HepG2 (cell line): ENCODE measurements around the gene ATG2A.

ENCODE experiments used
- ATM ChIP-seq: fragments of 450-650 bp; IDR thresholded peaks from 2 replicates; pipeline ENCODE4 v1.7.1; 2017; ENCODE audit warnings: mild to moderate bottlenecking, borderline replicate concordance
- BHLHE40 ChIP-seq: IDR thresholded peaks from 2 replicates; pipeline ENCODE4 v1.6.1; 2011; ENCODE audit warnings: low read length, improper control_type of control experiment
- FOXK1 ChIP-seq: sonication (generic); formaldehyde crosslinking; IDR thresholded peaks from 2 replicates; pipeline ENCODE4 v1.4.0; 2020; ENCODE audit warnings: low read depth, missing genetic modification reagents, borderline replicate concordance
- HNRNPK ChIP-seq: fragments of 200-400 bp; formaldehyde crosslinking; IDR thresholded peaks from 2 replicates; pipeline ENCODE4 v1.6.1; 2018; ENCODE audit warnings: low read length, low read depth, moderate library complexity, mild to moderate bottlenecking; ENCODE audit not compliant: poor library complexity, severe bottlenecking
- MYC ChIP-seq: sonication (generic); formaldehyde crosslinking; IDR thresholded peaks from 2 replicates; pipeline ENCODE4 v1.9.0; 2021; ENCODE audit warnings: missing genetic modification reagents, borderline replicate concordance
- PLRG1 ChIP-seq: fragments of 450-650 bp; conservative IDR thresholded peaks from 2 replicates; pipeline ENCODE4 v1.6.1; 2016
- POLR2A ChIP-seq, 2 experiments: IDR thresholded peaks; 2 replicates each; pipeline ENCODE4 v1.6.1; 2011; ENCODE audit warnings: low read depth in 2 of 2, low read length in 2 of 2, mild to moderate bottlenecking in 1 of 2, moderate library complexity in 1 of 2; ENCODE audit not compliant: insufficient read depth in 1 of 2
- RXRA ChIP-seq: sonication (generic); formaldehyde crosslinking; IDR thresholded peaks from 2 replicates; pipeline ENCODE4 v1.5.1; 2020; ENCODE audit warnings: missing genetic modification reagents
- SIN3A ChIP-seq: IDR thresholded peaks from 2 replicates; pipeline ENCODE4 v1.6.1; 2011; ENCODE audit warnings: low read depth, mild to moderate bottlenecking, control low read depth, low read length, borderline replicate concordance
- TBP ChIP-seq: sonication (generic); formaldehyde crosslinking; IDR thresholded peaks from 2 replicates; pipeline ENCODE4 v1.5.0; 2020; ENCODE audit warnings: missing genetic modification reagents
- YY1 ChIP-seq: IDR thresholded peaks from 2 replicates; pipeline ENCODE4 v1.6.1; 2011; ENCODE audit warnings: low read length, low read depth, moderate library complexity, mild to moderate bottlenecking; ENCODE audit not compliant: insufficient read depth, insufficient replicate concordance
- ZBTB34 ChIP-seq: sonication (generic); formaldehyde crosslinking; IDR thresholded peaks from 2 replicates; pipeline ENCODE4 v1.8.0; 2022; ENCODE audit warnings: mild to moderate bottlenecking, missing genetic modification reagents
- ZNF317 ChIP-seq: sonication (generic); formaldehyde crosslinking; IDR thresholded peaks from 2 replicates; pipeline ENCODE4 v1.5.0; 2020; ENCODE audit warnings: mild to moderate bottlenecking, missing genetic modification reagents
- ZNF350 ChIP-seq: sonication (generic); formaldehyde crosslinking; IDR thresholded peaks from 2 replicates; pipeline ENCODE4 v1.4.0; 2020; ENCODE audit warnings: mild to moderate bottlenecking, low read depth, missing genetic modification reagents, borderline replicate concordance

GRCh38 chr11:64855596-64856304 lies 61.3 kb downstream of the ATG2A start:
- TF ChIP-seq HNRNPK (no peak), FOXK1 (CRISPR knock-in tag) (no peak), ATM (no peak), SIN3A (no peak), POLR2A (IDR thresholded peaks at IDR 0.05; ENCODE audit: insufficient read depth in 1 of 2, low read depth in 2 of 2, low read length in 2 of 2) (no peak), MYC (no peak), PLRG1 (no peak), TBP (CRISPR knock-in tag) (no peak), RXRA (no peak), ZNF317 (CRISPR knock-in tag) (no peak), ZBTB34 (no peak), BHLHE40 (no peak), YY1 (no peak), ZNF350 (CRISPR knock-in tag) (no peak)
